GM19238 (cell line): ENCODE measurements around the gene OLAH.
"Not testable (repeated sequence)": the region's sequence is repeated elsewhere in the genome, so short reads cannot be mapped to it uniquely, and the experiment has no call there.

Experiments used
- DNase-seq: peaks from one replicate; pipeline ENCODE4 v3.0.0; 2011; ENCODE audit warnings: low spot score; ENCODE audit not compliant: insufficient read length

Gene OLAH

GRCh38 chr10:15043674-15044073 is at the start of gene OLAH:
OLAH (plus strand) TSS chr10:15043943; CDS start chr10:15047289, 3,346 bp downstream.
- DNase-seq, result no peak

- no peak for DNase-seq
Observed at GRCh38 chr10:14995964-14996565, 47.7 kb upstream of the OLAH start.

GRCh38 chr10:15013530-15013929 is 30.2 kb upstream of the OLAH start:
- DNase-seq, result not testable (repeated sequence)

GRCh38 chr10:15015451-15015850 is 28.3 kb upstream of the OLAH start:
- DNase-seq, result no peak

GRCh38 chr10:15020966-15021365 is 22.8 kb upstream of the OLAH start:
- DNase-seq, result not testable (repeated sequence)

- DNase-seq, result not testable (repeated sequence)
Observed at GRCh38 chr10:15023079-15023478, 20.7 kb upstream of the OLAH start.

GRCh38 chr10:15024017-15025004 is 19.4 kb upstream of the OLAH start:
- DNase-seq, result not testable (repeated sequence)

GRCh38 chr10:15025040-15025439 is 18.7 kb upstream of the OLAH start:
- DNase-seq, result not testable (repeated sequence)

GRCh38 chr10:15027741-15028140 is 16.0 kb upstream of the OLAH start:
- no peak for DNase-seq

- DNase-seq, result no peak
Observed at GRCh38 chr10:15035385-15036301, 8.1 kb upstream of the OLAH start.

- no peak for DNase-seq
Observed at GRCh38 chr10:15037691-15038090, 6.1 kb upstream of the OLAH start.

GRCh38 chr10:15038416-15038815 is 5.3 kb upstream of the OLAH start:
- no peak for DNase-seq

GRCh38 chr10:15045380-15045779 is 1.6 kb downstream of the OLAH start:
- DNase-seq, result no peak

- no peak for DNase-seq
Observed at GRCh38 chr10:15046626-15047025, 2.9 kb downstream of the OLAH start.

- DNase-seq, result no peak
Observed at GRCh38 chr10:15049533-15049932, 5.8 kb downstream of the OLAH start.

- no peak for DNase-seq
Observed at GRCh38 chr10:15052121-15052520, 8.4 kb downstream of the OLAH start.

- no peak for DNase-seq
Observed at GRCh38 chr10:15053061-15053460, 9.3 kb downstream of the OLAH start.

GRCh38 chr10:15058689-15059088 is 14.9 kb downstream of the OLAH start:
- no peak for DNase-seq

GRCh38 chr10:15059914-15060313 is 16.2 kb downstream of the OLAH start:
- DNase-seq, result no peak

GRCh38 chr10:15060638-15061037 is 16.9 kb downstream of the OLAH start:
- DNase-seq, result no peak

- no peak for DNase-seq
Observed at GRCh38 chr10:15067154-15067553, 23.4 kb downstream of the OLAH start.
